HFF-Myc (cell line): ENCODE results near the gene NPRL2.

ENCODE experiments used
- DNase-seq: peaks from one replicate; pipeline ENCODE4 v3.0.0-alpha.2; 2011; ENCODE audit warnings: low read depth; ENCODE audit errors: extremely low read depth
- H3K4me3 ChIP-seq: replicated peaks from 2 replicates; pipeline ENCODE4 v1.5.1; 2011; ENCODE audit warnings: low read depth, mild to moderate bottlenecking, control low read depth, low read length
- TF ChIP-seq, protein P1 (sequence below): IDR thresholded peaks from 2 replicates; pipeline ENCODE4 v1.5.1; 2012; ENCODE audit warnings: mild to moderate bottlenecking, low read depth, low read length, control low read depth; ENCODE audit errors: missing control alignments

Gene NPRL2

DNA sequence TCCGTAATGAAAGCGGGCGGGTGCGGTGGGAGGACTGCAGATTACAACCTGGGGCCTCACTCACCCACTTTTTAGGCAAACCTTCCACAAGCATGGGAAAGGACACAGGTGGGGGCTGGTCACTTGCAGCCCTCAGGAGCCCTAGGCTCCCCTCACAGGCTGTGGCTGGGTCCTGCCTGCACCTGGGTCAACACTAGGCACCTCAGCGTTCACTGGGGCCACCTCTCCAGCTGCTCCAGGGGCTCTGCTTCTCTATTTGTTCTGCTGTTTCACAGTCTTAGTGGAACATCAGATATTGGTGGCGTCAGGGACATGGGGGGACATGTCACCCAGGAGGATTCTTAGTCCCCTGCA lies 38.8 kb upstream of the NPRL2 start:
- H3K4me3 ChIP-seq: no peak overlapping the region
- DNase-seq: no peak
- TF ChIP-seq, protein P1, sequence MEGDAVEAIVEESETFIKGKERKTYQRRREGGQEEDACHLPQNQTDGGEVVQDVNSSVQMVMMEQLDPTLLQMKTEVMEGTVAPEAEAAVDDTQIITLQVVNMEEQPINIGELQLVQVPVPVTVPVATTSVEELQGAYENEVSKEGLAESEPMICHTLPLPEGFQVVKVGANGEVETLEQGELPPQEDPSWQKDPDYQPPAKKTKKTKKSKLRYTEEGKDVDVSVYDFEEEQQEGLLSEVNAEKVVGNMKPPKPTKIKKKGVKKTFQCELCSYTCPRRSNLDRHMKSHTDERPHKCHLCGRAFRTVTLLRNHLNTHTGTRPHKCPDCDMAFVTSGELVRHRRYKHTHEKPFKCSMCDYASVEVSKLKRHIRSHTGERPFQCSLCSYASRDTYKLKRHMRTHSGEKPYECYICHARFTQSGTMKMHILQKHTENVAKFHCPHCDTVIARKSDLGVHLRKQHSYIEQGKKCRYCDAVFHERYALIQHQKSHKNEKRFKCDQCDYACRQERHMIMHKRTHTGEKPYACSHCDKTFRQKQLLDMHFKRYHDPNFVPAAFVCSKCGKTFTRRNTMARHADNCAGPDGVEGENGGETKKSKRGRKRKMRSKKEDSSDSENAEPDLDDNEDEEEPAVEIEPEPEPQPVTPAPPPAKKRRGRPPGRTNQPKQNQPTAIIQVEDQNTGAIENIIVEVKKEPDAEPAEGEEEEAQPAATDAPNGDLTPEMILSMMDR: no peak

DNA sequence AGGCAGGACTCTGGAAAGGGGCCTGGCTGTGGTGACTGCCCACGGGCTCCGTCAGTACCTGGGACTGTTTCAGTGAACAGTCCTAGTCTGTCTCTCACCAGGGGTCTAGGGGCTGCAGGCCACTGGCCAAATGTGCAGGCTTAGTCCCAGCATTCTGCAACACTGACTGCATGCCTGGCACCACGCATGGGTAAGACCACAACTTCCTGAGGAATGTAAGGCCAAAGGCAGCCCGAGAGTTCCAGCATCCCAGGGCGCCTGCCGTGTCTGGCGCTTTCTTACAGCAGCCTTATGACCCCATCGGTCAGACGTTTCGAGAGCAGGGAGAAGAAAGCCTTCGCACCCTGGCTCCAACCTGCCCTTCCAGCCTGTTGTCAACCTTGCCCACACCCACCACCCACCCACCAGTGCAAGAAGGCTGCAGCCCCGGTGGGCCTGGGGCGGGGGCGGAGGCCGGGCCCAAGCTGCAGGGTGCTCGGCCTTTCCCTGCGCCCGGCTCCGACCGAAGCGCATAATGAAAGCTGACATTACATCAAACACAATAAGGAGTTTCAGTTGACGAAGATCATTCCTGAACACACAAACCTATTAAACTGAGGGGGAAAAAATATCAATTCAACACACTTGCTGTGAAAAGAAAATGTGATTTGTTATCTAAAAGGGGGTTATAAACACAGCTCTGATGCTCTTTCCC lies 38.3 kb upstream of the NPRL2 start:
- H3K4me3 ChIP-seq: no peak overlapping the region
- no peak for DNase-seq
- TF ChIP-seq, protein P1: no peak

DNA sequence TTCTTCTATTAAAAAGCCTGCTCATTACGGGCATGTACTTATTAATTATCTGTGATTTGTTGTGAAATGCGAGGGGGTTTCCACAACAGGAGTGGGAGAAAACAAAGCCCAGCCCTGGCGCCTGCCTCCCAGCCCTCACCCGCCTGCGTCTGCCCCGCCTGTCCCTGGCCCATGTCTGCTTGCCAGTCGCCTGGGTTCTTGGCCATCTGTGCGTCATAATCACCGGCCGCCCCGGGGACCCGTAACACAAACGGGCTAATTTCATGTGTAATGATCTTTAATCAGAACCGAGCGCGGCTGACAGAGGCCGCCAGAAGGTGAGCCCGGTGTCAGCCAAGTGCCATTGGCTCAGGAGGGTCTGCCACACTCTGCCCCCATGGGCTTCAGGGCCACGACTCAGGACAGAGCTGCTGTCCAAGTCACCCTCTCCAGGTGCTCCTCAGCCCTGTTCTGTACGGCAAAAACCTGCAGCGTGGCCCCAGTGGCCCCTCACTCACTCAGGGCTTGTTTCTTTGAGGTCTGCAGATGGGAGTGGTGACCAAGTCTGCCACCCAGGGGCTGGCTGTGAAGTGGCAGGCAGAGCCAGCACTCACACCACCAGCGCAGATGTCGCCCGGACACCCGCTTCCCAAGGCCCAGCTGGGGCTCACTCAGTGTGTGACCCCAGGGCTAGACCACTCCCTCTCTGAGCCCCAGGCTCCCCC lies 37.6 kb upstream of the NPRL2 start:
- DNase-seq: no peak
- H3K4me3 ChIP-seq: no peak overlapping the region
- TF ChIP-seq, protein P1: peak; percentile 25

DNA sequence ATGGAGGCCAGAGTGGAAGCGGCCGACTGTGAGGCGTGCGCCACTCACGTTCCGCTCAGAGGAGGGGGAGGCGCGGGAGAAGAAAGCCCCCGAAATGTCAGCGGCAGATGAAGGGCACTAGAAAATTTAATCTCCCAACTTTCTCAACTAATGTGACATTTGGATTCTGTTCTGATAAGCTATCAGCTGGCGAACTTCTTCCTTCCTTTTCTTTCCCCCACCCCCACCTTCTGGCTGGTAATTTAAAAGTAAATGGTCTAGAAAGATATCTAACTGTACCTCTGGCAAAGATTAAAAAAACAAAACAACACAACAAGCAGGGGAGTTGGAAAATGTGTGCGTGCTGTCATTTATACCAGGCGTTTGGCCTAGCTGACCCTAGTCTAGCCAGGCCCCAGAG lies 35.2 kb upstream of the NPRL2 start:
- no peak overlapping the region for H3K4me3 ChIP-seq
- TF ChIP-seq, protein P1: no peak
- DNase-seq: no peak

DNA sequence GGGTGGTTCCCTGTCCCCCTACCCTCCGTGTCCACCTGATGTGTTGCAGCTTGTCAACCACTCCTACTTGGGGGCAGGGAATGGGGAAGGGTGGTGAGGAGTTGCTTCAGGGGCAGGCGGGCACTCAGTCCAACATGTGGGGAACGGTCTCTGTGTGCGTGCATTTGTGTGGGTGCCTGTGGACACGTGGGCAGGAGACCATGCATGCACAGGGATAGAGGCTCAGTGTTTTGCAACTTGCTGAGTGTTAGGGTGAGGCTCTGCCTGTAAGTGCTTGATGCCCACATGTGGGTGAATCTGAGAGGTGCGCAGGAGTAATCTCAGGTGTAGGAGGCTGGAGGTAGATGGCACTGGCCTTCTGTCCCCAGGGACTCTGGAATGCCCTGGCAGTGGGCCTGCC lies 33.2 kb upstream of the NPRL2 start:
- no peak overlapping the region for H3K4me3 ChIP-seq
- TF ChIP-seq, protein P1: no peak
- no peak for DNase-seq

DNA sequence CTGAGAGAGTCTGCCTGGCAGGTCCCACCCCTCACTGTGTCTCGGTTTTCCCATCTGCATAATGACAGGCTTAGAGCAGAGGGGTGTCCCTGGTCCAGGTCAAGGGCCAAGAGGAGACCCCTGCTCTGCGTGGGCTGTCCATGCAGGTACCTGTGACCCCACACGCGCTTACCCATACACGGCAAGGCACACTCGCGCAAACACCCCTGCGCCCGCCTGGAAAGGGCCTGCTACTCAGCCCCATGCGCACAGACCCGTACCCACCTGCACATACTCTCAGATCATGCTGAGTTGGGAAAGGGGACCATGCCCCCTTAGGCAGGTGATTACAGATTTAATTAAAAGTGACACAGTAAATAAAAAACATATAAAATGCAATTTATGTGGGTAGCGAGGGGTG lies 32.1 kb upstream of the NPRL2 start:
- DNase-seq: no peak
- H3K4me3 ChIP-seq: no peak overlapping the region
- TF ChIP-seq, protein P1: no peak
